ENCODE results near the gene ALDH18A1. TPM values are rescaled to one million over a fixed set of nuclear protein-coding genes. Genes with fewer than 3 reads are reported as not detected.

The ALDH18A1 gene
- total and polyA plus RNA-seq, 10 donors: 13.0 to 38.8 (median 23.2) TPM

DNA sequence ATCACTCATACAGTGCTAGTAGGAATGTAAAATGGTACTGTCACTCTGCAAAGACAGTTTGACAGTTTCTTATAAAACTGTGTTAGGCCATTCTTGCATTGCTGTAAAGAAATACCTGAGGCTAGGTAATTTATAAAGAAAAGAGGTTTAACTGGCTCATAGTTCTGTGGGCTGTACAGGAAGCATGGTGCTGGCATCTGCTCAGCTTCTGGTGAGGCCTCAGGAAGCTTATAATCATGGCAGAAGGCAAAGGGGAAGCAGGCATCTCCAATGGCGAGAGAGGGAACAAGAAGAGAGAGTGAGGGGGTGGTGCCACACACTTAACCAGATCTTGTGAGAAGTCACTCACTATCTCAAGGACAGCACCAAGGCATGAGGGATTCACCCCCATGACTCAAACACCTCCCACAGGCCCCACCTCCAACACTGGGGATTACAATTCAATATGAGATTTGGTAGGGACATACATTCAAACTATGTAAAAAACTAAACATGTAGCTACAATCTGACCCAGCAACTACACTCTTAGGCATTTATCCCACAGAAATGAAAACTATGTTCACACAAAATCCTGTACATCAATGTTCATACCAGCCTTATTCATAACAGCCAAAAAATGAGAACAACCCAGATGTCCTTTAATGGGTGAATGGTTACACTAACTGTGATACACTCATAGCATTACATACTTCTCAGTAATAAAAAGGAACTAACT is 5.0 kb downstream of the ALDH18A1 start:
- Histone ChIP-seq H3K27me3 (replicated peaks in 1 of 7) (no peaks in the 10 kb centered on the region), H3K9me3 (peaks cover 0 to 10% (median 6%) of the 10 kb centered on the region in 8 donors), H3K4me1 (peaks cover 0 to 22% (median 11%) of the 10 kb centered on the region in 6 donors), H3K4me3 (no peak overlapping the region), H3K36me3 (peaks cover 0 to 67% (median 26%) of the 10 kb centered on the region in 6 donors), H3K27ac (no peak overlapping the region)
- WGBS, 5 donors: 74 to 96% (median 77%) methylated on average over 1 of the region's 1 CpG
- TF ChIP-seq, protein P1, sequence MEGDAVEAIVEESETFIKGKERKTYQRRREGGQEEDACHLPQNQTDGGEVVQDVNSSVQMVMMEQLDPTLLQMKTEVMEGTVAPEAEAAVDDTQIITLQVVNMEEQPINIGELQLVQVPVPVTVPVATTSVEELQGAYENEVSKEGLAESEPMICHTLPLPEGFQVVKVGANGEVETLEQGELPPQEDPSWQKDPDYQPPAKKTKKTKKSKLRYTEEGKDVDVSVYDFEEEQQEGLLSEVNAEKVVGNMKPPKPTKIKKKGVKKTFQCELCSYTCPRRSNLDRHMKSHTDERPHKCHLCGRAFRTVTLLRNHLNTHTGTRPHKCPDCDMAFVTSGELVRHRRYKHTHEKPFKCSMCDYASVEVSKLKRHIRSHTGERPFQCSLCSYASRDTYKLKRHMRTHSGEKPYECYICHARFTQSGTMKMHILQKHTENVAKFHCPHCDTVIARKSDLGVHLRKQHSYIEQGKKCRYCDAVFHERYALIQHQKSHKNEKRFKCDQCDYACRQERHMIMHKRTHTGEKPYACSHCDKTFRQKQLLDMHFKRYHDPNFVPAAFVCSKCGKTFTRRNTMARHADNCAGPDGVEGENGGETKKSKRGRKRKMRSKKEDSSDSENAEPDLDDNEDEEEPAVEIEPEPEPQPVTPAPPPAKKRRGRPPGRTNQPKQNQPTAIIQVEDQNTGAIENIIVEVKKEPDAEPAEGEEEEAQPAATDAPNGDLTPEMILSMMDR (IDR thresholded peaks at IDR 0.05 in 8 of 11, conservative IDR thresholded peaks at IDR 0.05 in 3 of 11): no peak
- TF ChIP-seq POLR2AphosphoS5 (IDR thresholded peaks at IDR 0.05) (no peak), POLR2A (IDR thresholded peaks at IDR 0.05) (no peak)
- DNase-seq: no peak
- intact Hi-C loops (cut with DNase I; ENCODE audit: low total_unique reads): no loop called here

DNA sequence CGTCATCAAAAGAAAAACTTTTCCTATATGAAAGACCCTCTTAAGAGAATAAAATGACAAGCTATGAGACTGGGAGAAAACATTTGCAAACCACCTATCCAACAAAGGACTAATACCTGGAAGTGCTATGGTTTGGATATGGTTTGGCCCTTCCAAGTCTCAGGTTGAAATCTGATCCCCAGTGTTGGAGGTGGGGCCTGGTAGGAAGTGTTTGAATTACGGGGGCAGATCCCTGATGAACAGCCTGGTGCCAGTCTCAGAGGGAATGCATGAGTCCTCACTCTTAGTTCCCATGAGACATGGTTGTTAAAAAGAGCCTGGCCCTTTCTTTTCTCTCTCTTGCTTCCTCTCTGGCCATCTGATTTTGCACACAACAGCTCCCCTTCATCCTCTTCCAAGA is 6.3 kb downstream of the ALDH18A1 start:
- peaks cover 0 to 80% (median 34%) of the 10 kb centered on the region in 6 donors for H3K36me3 ChIP-seq
- no peak overlapping the region for H3K4me3 ChIP-seq
- peaks cover 0 to 11% (median 2%) of the 10 kb centered on the region in 6 donors for H3K4me1 ChIP-seq
- peaks cover 0 to 10% (median 6%) of the 10 kb centered on the region in 8 donors for H3K9me3 ChIP-seq
- no peak for DNase-seq
- WGBS, 5 donors: 76 to 91% (median 89%) methylated on average over 2 of the region's 2 CpGs
- TF ChIP-seq POLR2A (IDR thresholded peaks at IDR 0.05) (no peak), POLR2AphosphoS5 (IDR thresholded peaks at IDR 0.05) (no peak)
- TF ChIP-seq, protein P1 (IDR thresholded peaks at IDR 0.05 in 8 of 11, conservative IDR thresholded peaks at IDR 0.05 in 3 of 11): no peak
- intact Hi-C loops (cut with DNase I; ENCODE audit: low total_unique reads): no loop called here
- H3K27me3 ChIP-seq (replicated peaks in 1 of 7): no peaks in the 10 kb centered on the region
- H3K27ac ChIP-seq: no peak overlapping the region

DNA sequence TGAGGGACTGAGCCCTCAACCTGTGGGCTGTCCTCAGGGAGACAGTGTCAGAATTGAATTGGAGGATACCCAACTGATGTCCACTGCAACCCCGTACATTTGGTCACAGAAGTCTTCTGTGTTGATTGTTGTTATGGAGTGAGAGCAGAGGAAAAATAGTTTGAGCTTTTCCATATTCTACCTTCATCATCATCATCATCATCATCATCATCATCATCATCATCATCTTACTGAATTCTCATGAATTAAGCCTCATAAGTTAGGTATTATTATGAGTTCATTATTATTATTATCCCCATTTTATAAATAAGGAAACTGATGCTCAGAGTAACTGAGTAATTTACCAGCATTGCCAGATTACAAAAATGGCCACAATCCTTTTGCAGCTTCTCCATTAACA is 8.4 kb downstream of the ALDH18A1 start:
- Histone ChIP-seq H3K4me3 (no peak overlapping the region), H3K27me3 (replicated peaks in 1 of 7) (no peaks in the 10 kb centered on the region), H3K27ac (no peak overlapping the region), H3K9me3 (peaks cover 0 to 10% (median 6%) of the 10 kb centered on the region in 8 donors), H3K4me1 (no peaks in the 10 kb centered on the region), H3K36me3 (peaks cover 0 to 98% (median 35%) of the 10 kb centered on the region in 6 donors)
- no peak for DNase-seq
- no peak for TF ChIP-seq POLR2A (IDR thresholded peaks at IDR 0.05)
- TF ChIP-seq POLR2AphosphoS5 (IDR thresholded peaks at IDR 0.05): no peak
- TF ChIP-seq, protein P1 (IDR thresholded peaks at IDR 0.05 in 8 of 11, conservative IDR thresholded peaks at IDR 0.05 in 3 of 11): no peak
- intact Hi-C loops (cut with DNase I; ENCODE audit: low total_unique reads): no loop called here
- 91 to 100% (median 93%) methylated on average over 1 of the region's 1 CpG for WGBS, 5 donors

DNA sequence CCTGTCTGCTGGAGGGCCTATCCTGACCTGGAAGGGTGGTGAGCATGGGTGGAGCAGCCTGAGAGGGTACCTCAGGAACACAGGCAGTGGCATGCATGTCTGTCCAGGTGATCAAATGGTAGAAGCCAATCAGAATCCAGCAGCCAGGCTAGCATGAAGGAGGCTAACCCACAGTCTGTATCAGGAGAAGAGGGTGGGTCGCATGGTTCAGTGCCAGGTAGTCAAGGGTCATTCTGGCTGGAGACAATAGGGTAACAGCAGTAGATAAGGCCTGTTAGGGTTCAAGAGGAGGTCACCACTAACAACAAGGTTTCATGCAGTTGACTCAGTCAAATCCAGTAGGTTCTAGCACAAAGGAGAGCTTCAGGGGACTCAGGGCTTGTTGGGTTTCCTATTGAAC is 10.4 kb downstream of the ALDH18A1 start:
- Histone ChIP-seq H3K4me1 (no peaks in the 10 kb centered on the region), H3K27me3 (replicated peaks in 1 of 7) (no peaks in the 10 kb centered on the region), H3K36me3 (peaks cover 0 to 98% (median 39%) of the 10 kb centered on the region in 6 donors), H3K27ac (no peak overlapping the region), H3K9me3 (peaks cover 0 to 2% (median under 1%) of the 10 kb centered on the region in 8 donors), H3K4me3 (no peak overlapping the region)
- DNase-seq: no peak
- TF ChIP-seq POLR2AphosphoS5 (IDR thresholded peaks at IDR 0.05) (no peak), POLR2A (IDR thresholded peaks at IDR 0.05) (no peak)
- TF ChIP-seq, protein P1 (IDR thresholded peaks at IDR 0.05 in 8 of 11, conservative IDR thresholded peaks at IDR 0.05 in 3 of 11): no peak
- WGBS, 5 donors: 86 to 100% (median 92%) methylated on average over 1 of the region's 1 CpG
- intact Hi-C loops (cut with DNase I; ENCODE audit: low total_unique reads): no loop called here
